GM12875 (cell line): ENCODE data around the gene INPP5A.
"Not testable (repeated sequence)": the region's sequence is repeated elsewhere in the genome, so short reads cannot be mapped to it uniquely, and the experiment has no call there.

ENCODE experiments used
- H3K4me3 ChIP-seq: one replicate; pipeline ENCODE4 v1.5.1; 2011; ENCODE audit warnings: low read depth, low read length, control low read depth
- CTCF ChIP-seq: IDR thresholded peaks from 2 replicates; pipeline ENCODE4 v1.5.1; 2011; ENCODE audit warnings: low read depth, mild to moderate bottlenecking, control low read depth, inconsistent platforms, low read length, moderate library complexity, borderline replicate concordance; ENCODE audit not compliant: insufficient read depth

INPP5A gene

GRCh38 chr10:132667342-132668047, 129.9 kb downstream of the INPP5A start:
- TF ChIP-seq CTCF = no peak
- no peak overlapping the region for H3K4me3 ChIP-seq

- TF ChIP-seq CTCF = no peak
These were observed 130.4 kb downstream of the INPP5A start for GRCh38 chr10:132668048-132668394.

GRCh38 chr10:132669208-132669861, 131.7 kb downstream of the INPP5A start:
- H3K4me3 ChIP-seq = no peak overlapping the region
- TF ChIP-seq CTCF = no peak

More at GRCh38 chr10:132668048-132668394, 130.4 kb downstream of the INPP5A start:
- H3K4me3 ChIP-seq = no peak overlapping the region

GRCh38 chr10:132670546-132671227, 133.1 kb downstream of the INPP5A start:
- no peak for TF ChIP-seq CTCF
- no peak overlapping the region for H3K4me3 ChIP-seq

- TF ChIP-seq CTCF = no peak
- no peak overlapping the region for H3K4me3 ChIP-seq
These were observed 133.9 kb downstream of the INPP5A start for GRCh38 chr10:132671228-132672154.

GRCh38 chr10:132673746-132674145, 136.2 kb downstream of the INPP5A start:
- not testable (repeated sequence) for H3K4me3 ChIP-seq

GRCh38 chr10:132674311-132674710, 136.7 kb downstream of the INPP5A start:
- no peak for TF ChIP-seq CTCF

More at GRCh38 chr10:132674311-132674710, 136.7 kb downstream of the INPP5A start:
- no peak overlapping the region for H3K4me3 ChIP-seq
